Brain microvascular endothelial cell (primary cell): ENCODE measurements around the gene ERBB3.

ENCODE experiments used
- DNase-seq: peaks from one replicate; pipeline ENCODE4 v3.0.0-alpha.2; 2020
- H3K27ac ChIP-seq: fragments of 250-450 bp; sonication (Bioruptor Pico); 2 replicates; pipeline ENCODE4 v1.5.1; 2020; ENCODE audit warnings: mild to moderate bottlenecking, moderate library complexity
- H3K27me3 ChIP-seq: fragments of 250-450 bp; sonication (Bioruptor Pico); replicated peaks from 2 replicates; pipeline ENCODE4 v1.5.1; 2020; ENCODE audit warnings: mild to moderate bottlenecking
- H3K36me3 ChIP-seq: fragments of 250-450 bp; sonication (Bioruptor Pico); replicated peaks from 2 replicates; pipeline ENCODE4 v1.5.1; 2020; ENCODE audit warnings: mild to moderate bottlenecking
- H3K4me3 ChIP-seq: 2 replicates; pipeline ENCODE4 v1.5.1; 2011; ENCODE audit warnings: low read depth, mild to moderate bottlenecking, control low read depth, low read length, moderate library complexity
- in situ Hi-C: cut with HindIII; loops from 2 replicates; pipeline ENCODE4 v1.10.0; 2017; ENCODE audit warnings: low sequenced_read_pairs, low pct_ligation_motif_present
- TF ChIP-seq, protein P1 (sequence below): IDR thresholded peaks from 2 replicates; pipeline ENCODE4 v1.5.1; 2011; ENCODE audit warnings: low read depth, mild to moderate bottlenecking, moderate library complexity, low read length, control low read depth, inconsistent platforms; ENCODE audit errors: missing control alignments

Gene ERBB3

GRCh38 chr12:56150563-56150962, 70.6 kb downstream of the ERBB3 start:
- no peak for DNase-seq
- H3K27ac ChIP-seq = no peak overlapping the region
- H3K27me3 ChIP-seq = no peaks in the 10 kb centered on the region

GRCh38 chr12:56151672-56152131, 71.7 kb downstream of the ERBB3 start:
- Histone ChIP-seq H3K36me3 (no peaks in the 10 kb centered on the region), H3K4me3 (peak overlapping the region; percentile 74), H3K27me3 (no peaks in the 10 kb centered on the region), H3K27ac (peak overlapping the region; percentile 50)
- TF ChIP-seq, protein P1, sequence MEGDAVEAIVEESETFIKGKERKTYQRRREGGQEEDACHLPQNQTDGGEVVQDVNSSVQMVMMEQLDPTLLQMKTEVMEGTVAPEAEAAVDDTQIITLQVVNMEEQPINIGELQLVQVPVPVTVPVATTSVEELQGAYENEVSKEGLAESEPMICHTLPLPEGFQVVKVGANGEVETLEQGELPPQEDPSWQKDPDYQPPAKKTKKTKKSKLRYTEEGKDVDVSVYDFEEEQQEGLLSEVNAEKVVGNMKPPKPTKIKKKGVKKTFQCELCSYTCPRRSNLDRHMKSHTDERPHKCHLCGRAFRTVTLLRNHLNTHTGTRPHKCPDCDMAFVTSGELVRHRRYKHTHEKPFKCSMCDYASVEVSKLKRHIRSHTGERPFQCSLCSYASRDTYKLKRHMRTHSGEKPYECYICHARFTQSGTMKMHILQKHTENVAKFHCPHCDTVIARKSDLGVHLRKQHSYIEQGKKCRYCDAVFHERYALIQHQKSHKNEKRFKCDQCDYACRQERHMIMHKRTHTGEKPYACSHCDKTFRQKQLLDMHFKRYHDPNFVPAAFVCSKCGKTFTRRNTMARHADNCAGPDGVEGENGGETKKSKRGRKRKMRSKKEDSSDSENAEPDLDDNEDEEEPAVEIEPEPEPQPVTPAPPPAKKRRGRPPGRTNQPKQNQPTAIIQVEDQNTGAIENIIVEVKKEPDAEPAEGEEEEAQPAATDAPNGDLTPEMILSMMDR = peak; percentile 66
- DNase-seq = no peak
- in situ Hi-C loops = no loop called here

More at GRCh38 chr12:56150563-56150962, 70.6 kb downstream of the ERBB3 start:
- in situ Hi-C loops = no loop called here
- Histone ChIP-seq H3K36me3 (no peaks in the 10 kb centered on the region), H3K4me3 (no peak overlapping the region)
- TF ChIP-seq, protein P1 = no peak

DNA sequence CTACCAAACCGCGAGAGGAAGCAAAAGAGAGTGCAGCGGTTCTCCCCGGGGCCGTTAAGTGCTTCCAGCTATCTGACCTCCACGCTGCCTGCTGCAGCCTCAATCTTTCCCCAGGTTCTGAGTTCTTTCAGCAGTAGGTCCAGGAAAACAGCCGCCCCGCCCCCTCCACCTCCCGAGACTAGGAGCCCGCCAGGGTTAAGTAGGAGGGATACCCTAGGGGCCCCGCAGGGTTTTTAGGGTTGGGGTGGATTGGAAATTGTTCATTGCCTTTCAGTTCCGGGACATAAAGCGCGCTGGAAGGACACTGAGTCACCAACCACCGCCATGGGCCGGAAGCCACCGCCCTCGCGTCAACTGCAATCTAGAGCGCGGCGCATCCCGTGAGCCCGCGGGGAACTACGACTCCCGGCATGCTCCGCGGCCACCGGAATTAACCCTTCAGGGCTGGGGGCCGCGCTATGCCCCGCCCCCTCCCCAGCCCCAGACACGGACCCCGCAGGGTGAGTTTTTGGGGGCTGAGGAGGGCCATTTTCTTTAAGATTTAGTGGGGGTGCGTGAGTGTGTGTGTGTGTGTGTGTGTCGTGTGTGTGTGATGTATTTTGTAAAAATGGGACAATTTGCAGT, 72.3 kb downstream of the ERBB3 start, which contains the start of gene MYL6B:
Gene MYL6B, plus strand, starts transcription at position 456 of the 624 bp plus-strand sequence. CDS start 1,332 bp downstream, outside the sequence.
- TF ChIP-seq, protein P1 = no peak
- DNase-seq = peak; percentile 88
- Histone ChIP-seq H3K4me3 (peak within 1 kb of the TSS; percentile 74), H3K27me3 (no peaks in the 10 kb centered on the region), H3K27ac (peak within 1 kb of the TSS; percentile 50), H3K36me3 (no peaks in the 10 kb centered on the region)
- in situ Hi-C loops = no loop called here
